GM03348 (cell line): Measurements from ENCODE around the gene ANKRD1.
"Not testable (repeated sequence)": the region's sequence is repeated elsewhere in the genome, so short reads cannot be mapped to it uniquely, and the experiment has no call there.

Source experiments
- DNase-seq: peaks from one replicate; pipeline ENCODE4 v3.0.0; 2012; ENCODE audit warnings: low spot score

ANKRD1 gene

GRCh38 chr10:90912174-90912573 lies 8.7 kb downstream of the ANKRD1 start:
- DNase-seq, result no peak

- peak; percentile 66 for DNase-seq
Observed at GRCh38 chr10:90911133-90912051, 9.5 kb downstream of the ANKRD1 start.

- no peak for DNase-seq
Observed at GRCh38 chr10:90906596-90906995, 14.3 kb downstream of the ANKRD1 start.

GRCh38 chr10:90905925-90906324 lies 15.0 kb downstream of the ANKRD1 start:
- no peak for DNase-seq

GRCh38 chr10:90896916-90897315 lies 24.0 kb downstream of the ANKRD1 start:
- not testable (repeated sequence) for DNase-seq

- no peak for DNase-seq
Observed at GRCh38 chr10:90893190-90893589, 27.7 kb downstream of the ANKRD1 start.

- no peak for DNase-seq
Observed at GRCh38 chr10:90890347-90890746, 30.5 kb downstream of the ANKRD1 start.

- peak; percentile 2 for DNase-seq
Observed at GRCh38 chr10:90889636-90890035, 31.3 kb downstream of the ANKRD1 start.

- no peak for DNase-seq
Observed at GRCh38 chr10:90888387-90888786, 32.5 kb downstream of the ANKRD1 start.

GRCh38 chr10:90887555-90887954 lies 33.3 kb downstream of the ANKRD1 start:
- DNase-seq, result no peak

- DNase-seq, result peak; percentile 73
Observed at GRCh38 chr10:90885176-90885575, 35.7 kb downstream of the ANKRD1 start.

- peak; percentile 37 for DNase-seq
Observed at GRCh38 chr10:90884431-90884830, 36.5 kb downstream of the ANKRD1 start.

GRCh38 chr10:90880059-90880719 lies 40.7 kb downstream of the ANKRD1 start:
- DNase-seq, result peak; percentile 43

- DNase-seq, result no peak
Observed at GRCh38 chr10:90879062-90879461, 41.8 kb downstream of the ANKRD1 start.

GRCh38 chr10:90872648-90873020 lies 48.3 kb downstream of the ANKRD1 start:
- DNase-seq, result no peak

- DNase-seq, result peak; percentile 93
Observed at GRCh38 chr10:90871766-90872647, 48.9 kb downstream of the ANKRD1 start, which contains the start of gene RPP30. TSS of gene RPP30 (plus strand) at chr10:90871974. CDS start at chr10:90871987, 13 bp downstream.

GRCh38 chr10:90871279-90871765 lies 49.6 kb downstream of the ANKRD1 start:
- peak; percentile 58 for DNase-seq

- no peak for DNase-seq
Observed at GRCh38 chr10:90866050-90866598, 54.8 kb downstream of the ANKRD1 start.

GRCh38 chr10:90865401-90865800 lies 55.5 kb downstream of the ANKRD1 start:
- DNase-seq, result peak; percentile 40

GRCh38 chr10:90862908-90863514 lies 57.9 kb downstream of the ANKRD1 start:
- peak; percentile 55 for DNase-seq
